Bronchial epithelial cell (primary cell): ENCODE measurements around the gene CBFB. TPM values are rescaled to one million over a fixed set of nuclear protein-coding genes. Genes with fewer than 3 reads are reported as not detected.

Experiments used
- DNase-seq: peaks from one replicate; pipeline ENCODE4 v3.0.0-alpha.2; 2010; ENCODE audit warnings: low read depth
- FAIRE-seq: peaks from 2 replicates; lab custom pipeline; 2011; peaks lifted over from hg19 to GRCh38; lab: Jason Lieb, UNC
- H3K27me3 ChIP-seq: 2 replicates; pipeline ENCODE4 v1.5.1; 2011; ENCODE audit warnings: low read length; ENCODE audit not compliant: control insufficient read depth, insufficient read depth
- H3K36me3 ChIP-seq: 2 replicates; pipeline ENCODE4 v1.5.1; 2011; ENCODE audit warnings: low read length; ENCODE audit not compliant: control insufficient read depth, insufficient read depth
- H3K4me3 ChIP-seq: 2 replicates; pipeline ENCODE4 v1.5.1; 2011; ENCODE audit warnings: mild to moderate bottlenecking, low read depth, low read length, control low read depth
- total RNA-seq: library from RNA; depleted of rRNA; stranded (reverse); fragments of >200 nt; gene quantifications from 2 replicates; pipeline ENCODE4 v1.2.1, GENCODE V29; 2014
- TF ChIP-seq, protein P1 (sequence below): IDR thresholded peaks from 2 replicates; pipeline ENCODE4 v1.5.1; 2011; ENCODE audit warnings: mild to moderate bottlenecking, moderate library complexity, low read length, control low read depth, inconsistent platforms; ENCODE audit not compliant: insufficient read depth, severe bottlenecking

Gene CBFB
- total RNA-seq, 1 donor from 2014 or later: 101 TPM

DNA sequence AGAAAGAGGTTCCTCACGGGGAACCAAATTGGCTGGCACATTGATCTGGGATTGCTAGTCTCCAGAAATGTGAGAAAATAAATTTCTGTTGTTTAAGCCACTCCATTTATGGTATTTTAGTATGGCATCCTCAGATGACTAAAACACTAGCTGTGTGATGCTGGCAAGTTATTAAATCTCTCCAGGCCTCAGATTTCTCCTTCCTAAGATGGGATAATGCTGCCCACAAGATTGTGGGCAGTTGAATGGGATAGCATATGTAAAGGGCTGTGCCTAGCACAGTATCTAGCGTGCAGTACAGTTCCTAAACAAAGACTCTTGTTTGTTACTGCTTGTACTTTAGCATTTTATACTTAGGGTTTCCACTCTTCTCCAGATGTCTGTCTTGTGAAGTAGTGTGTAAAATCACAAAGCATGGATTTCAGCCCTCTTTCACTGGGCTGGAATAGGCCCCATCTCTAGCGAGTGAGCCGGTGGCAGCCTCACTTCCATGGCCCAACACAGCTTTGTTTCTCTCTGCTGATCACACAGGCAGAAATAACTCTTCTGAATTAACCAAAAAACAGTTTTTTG, 42.6 kb downstream of the CBFB start:
- no peak for FAIRE-seq
- H3K36me3 ChIP-seq: peaks cover 5% of the 10 kb centered on the region
- no peaks in the 10 kb centered on the region for H3K27me3 ChIP-seq
- DNase-seq: no peak
- no peak overlapping the region for H3K4me3 ChIP-seq
- TF ChIP-seq, protein P1, sequence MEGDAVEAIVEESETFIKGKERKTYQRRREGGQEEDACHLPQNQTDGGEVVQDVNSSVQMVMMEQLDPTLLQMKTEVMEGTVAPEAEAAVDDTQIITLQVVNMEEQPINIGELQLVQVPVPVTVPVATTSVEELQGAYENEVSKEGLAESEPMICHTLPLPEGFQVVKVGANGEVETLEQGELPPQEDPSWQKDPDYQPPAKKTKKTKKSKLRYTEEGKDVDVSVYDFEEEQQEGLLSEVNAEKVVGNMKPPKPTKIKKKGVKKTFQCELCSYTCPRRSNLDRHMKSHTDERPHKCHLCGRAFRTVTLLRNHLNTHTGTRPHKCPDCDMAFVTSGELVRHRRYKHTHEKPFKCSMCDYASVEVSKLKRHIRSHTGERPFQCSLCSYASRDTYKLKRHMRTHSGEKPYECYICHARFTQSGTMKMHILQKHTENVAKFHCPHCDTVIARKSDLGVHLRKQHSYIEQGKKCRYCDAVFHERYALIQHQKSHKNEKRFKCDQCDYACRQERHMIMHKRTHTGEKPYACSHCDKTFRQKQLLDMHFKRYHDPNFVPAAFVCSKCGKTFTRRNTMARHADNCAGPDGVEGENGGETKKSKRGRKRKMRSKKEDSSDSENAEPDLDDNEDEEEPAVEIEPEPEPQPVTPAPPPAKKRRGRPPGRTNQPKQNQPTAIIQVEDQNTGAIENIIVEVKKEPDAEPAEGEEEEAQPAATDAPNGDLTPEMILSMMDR: no peak

DNA sequence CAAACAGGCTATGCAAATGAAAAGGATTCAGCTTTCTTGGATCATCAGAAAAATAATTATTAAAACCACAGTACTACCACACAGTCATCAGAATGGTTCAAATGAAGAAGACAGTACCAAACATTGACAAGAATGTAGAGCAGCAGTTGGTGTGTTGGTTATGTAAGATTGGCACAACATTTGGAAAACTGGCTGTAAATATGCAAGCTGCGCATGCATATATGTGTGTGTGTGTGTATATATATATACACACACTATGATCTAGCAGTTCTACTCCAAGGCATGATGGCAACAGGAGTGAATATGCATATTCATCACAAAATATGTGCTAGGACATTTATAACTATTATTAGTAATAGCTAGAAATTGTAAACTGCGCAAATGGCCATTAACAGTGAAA, 46.4 kb downstream of the CBFB start:
- H3K36me3 ChIP-seq: peaks cover 2% of the 10 kb centered on the region
- FAIRE-seq (no peak), DNase-seq (no peak)
- no peak overlapping the region for H3K4me3 ChIP-seq
- TF ChIP-seq, protein P1: no peak
- H3K27me3 ChIP-seq: no peaks in the 10 kb centered on the region

DNA sequence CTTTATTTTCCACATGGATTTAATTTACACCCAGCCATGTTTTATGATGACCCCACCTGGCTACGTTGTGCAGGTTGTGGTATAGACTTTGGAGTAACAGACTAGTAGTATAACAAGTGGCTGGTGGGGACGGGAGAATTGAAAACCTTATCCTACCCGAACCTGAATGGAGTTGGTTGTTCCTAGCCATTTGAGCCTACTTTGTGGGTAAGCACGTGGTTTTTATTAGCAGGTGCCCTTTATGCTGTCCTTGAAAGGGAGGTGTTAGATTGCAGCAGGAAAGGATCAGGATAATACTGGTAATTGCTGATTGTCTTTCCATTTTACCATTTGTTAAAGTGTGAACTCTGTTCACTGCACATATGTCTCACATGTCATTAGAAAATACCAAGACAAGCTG, 48.9 kb downstream of the CBFB start:
- FAIRE-seq: no peak
- DNase-seq: no peak
- H3K4me3 ChIP-seq: no peak overlapping the region
- peaks cover 2% of the 10 kb centered on the region for H3K36me3 ChIP-seq
- TF ChIP-seq, protein P1: no peak
- H3K27me3 ChIP-seq: no peaks in the 10 kb centered on the region

DNA sequence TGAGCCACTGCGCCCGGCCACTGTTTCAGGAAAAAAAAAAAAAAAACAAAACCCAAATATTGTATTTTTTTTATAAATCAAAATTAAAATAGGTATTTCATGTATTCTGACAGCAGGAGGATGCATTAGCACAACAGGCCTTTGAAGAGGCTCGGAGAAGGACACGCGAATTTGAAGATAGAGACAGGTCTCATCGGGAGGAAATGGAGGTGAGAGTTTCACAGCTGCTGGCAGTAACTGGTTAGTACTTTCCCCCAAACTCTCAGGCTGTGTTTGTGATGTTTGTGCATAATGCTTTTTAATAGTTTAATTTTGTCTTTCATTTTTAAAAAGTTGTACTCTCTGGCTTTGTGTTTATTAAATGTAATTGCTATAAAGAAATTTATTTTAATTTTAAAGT, 53.2 kb downstream of the CBFB start:
- FAIRE-seq: no peak
- Histone ChIP-seq H3K4me3 (no peak overlapping the region), H3K27me3 (no peaks in the 10 kb centered on the region), H3K36me3 (peaks cover 2% of the 10 kb centered on the region)
- DNase-seq: no peak
- TF ChIP-seq, protein P1: no peak

DNA sequence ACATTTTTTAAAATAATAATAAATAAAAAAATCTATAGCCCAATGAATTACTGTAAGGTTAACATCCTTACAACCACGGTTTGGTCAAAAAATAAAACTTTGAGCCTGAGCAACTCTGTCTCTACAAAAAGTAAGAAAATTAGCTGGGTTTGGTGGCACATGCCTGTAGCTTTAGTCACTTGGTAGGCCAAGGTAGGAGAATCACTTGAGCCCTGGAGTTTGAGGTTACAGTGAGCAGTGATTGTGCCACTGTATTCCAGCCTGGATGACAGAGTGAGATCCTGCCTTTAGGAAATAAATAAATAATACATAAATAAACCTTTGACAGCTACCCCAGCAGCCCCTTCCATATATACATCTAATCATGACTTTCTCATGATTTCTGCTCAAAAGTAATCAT, 53.9 kb downstream of the CBFB start:
- peaks cover 2% of the 10 kb centered on the region for H3K36me3 ChIP-seq
- no peaks in the 10 kb centered on the region for H3K27me3 ChIP-seq
- no peak for FAIRE-seq
- no peak for DNase-seq
- TF ChIP-seq, protein P1: no peak
- no peak overlapping the region for H3K4me3 ChIP-seq

DNA sequence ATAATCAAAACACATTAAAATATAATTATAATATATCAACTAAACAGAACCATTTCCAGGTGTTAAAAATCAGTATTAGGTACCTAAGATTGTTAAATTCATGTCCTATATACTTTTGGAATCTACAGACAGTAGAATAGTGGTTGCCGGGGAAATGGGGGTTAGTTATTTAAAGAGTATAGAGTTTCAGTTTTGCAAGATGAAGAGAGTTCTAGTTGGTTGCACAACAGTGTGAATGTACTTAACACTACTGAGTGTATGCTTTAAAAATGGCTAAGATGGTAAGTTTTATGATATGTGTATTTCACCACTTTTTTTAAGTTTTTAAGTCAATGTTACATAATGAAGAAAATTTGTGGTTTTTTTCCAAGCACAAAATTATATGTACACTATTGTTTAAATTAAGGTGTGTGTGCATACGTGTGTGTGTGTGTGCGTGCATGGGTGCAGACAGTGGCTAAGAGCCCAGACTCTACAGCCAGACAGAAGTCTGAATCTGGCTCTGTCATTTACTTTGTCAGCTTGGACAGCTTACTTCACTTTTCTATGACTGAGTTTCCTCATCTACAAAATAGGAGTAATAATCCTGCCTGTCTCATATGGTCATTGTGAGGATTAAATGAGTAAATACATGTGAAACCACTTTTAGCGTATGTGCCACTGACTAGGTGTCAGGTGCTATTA, 55.5 kb downstream of the CBFB start:
- peaks cover 3% of the 10 kb centered on the region for H3K36me3 ChIP-seq
- FAIRE-seq: no peak
- TF ChIP-seq, protein P1: no peak
- H3K4me3 ChIP-seq: no peak overlapping the region
- DNase-seq: peak; percentile 18
- H3K27me3 ChIP-seq: no peaks in the 10 kb centered on the region
